BE2C (cell line): ENCODE results near the gene CGAS. TPM values are rescaled to one million over a fixed set of nuclear protein-coding genes. Genes with fewer than 3 reads are reported as not detected.

ENCODE experiments used
- DNase-seq: peaks from one replicate; pipeline ENCODE4 v3.0.0-alpha.2; 2020
- H3K27me3 ChIP-seq: fragments of 250-450 bp; sonication (Bioruptor Pico); 2 replicates; pipeline ENCODE4 v1.5.1; 2020; ENCODE audit warnings: mild to moderate bottlenecking
- H3K36me3 ChIP-seq: fragments of 250-450 bp; sonication (Bioruptor Pico); 2 replicates; pipeline ENCODE4 v1.5.1; 2020; ENCODE audit warnings: mild to moderate bottlenecking
- H3K4me1 ChIP-seq: fragments of 250-450 bp; sonication (Bioruptor Pico); 2 replicates; pipeline ENCODE4 v1.5.1; 2020
- H3K4me3 ChIP-seq: 2 replicates; pipeline ENCODE4 v1.5.1; 2011; ENCODE audit warnings: low read depth, low read length
- H3K9me3 ChIP-seq: fragments of 250-450 bp; sonication (Bioruptor Pico); 2 replicates; pipeline ENCODE4 v1.5.1; 2020
- CTCF ChIP-seq: IDR thresholded peaks from 2 replicates; pipeline ENCODE4 v1.5.1; 2012; ENCODE audit warnings: mild to moderate bottlenecking, low read depth, low read length
- polyA plus RNA-seq: library from polyadenylated mRNA; unstranded; fragments of >200 nt; gene quantifications from one replicate; pipeline ENCODE4 v1.2.1, GENCODE V29; 2012; ENCODE audit warnings: low read depth, missing spikeins; ENCODE audit not compliant: insufficient read length, insufficient read depth

CGAS gene
- not detected for polyA plus RNA-seq

GRCh38 chr6:73452107-73452461 is at the start of gene CGAS:
Gene CGAS, minus strand, starts transcription at chr6:73452297. Its CDS starts 116 bp downstream, at chr6:73452181.
- no peak for TF ChIP-seq CTCF
- no peaks in the 10 kb centered on the region for H3K9me3 ChIP-seq
- H3K27me3 ChIP-seq = peaks cover 20% of the 10 kb centered on the region
- H3K4me1 ChIP-seq = no peaks in the 10 kb centered on the region; the same call in 1 of the 2 replicates
- DNase-seq = no peak
- peak within 1 kb of the TSS; percentile 45 for H3K4me3 ChIP-seq
- no peaks in the 10 kb centered on the region for H3K36me3 ChIP-seq

GRCh38 chr6:73497915-73498314 is 45.8 kb upstream of the CGAS start:
- DNase-seq = no peak
- H3K36me3 ChIP-seq = peaks cover 40% of the 10 kb centered on the region
- no peaks in the 10 kb centered on the region for H3K9me3 ChIP-seq
- no peak for TF ChIP-seq CTCF
- H3K27me3 ChIP-seq = no peaks in the 10 kb centered on the region
- H3K4me3 ChIP-seq = no peak overlapping the region
- H3K4me1 ChIP-seq = peaks cover 7% of the 10 kb centered on the region

GRCh38 chr6:73491377-73491776 is 39.3 kb upstream of the CGAS start:
- no peak for TF ChIP-seq CTCF
- Histone ChIP-seq H3K4me1 (peaks cover 4% of the 10 kb centered on the region; the same call in 1 of the 2 replicates), H3K36me3 (peaks cover 39% of the 10 kb centered on the region), H3K4me3 (no peak overlapping the region), H3K27me3 (no peaks in the 10 kb centered on the region), H3K9me3 (no peaks in the 10 kb centered on the region)
- DNase-seq = no peak

- H3K4me3 ChIP-seq = no peak overlapping the region
- no peaks in the 10 kb centered on the region for H3K4me1 ChIP-seq
- H3K27me3 ChIP-seq = no peaks in the 10 kb centered on the region
- no peaks in the 10 kb centered on the region for H3K9me3 ChIP-seq
- TF ChIP-seq CTCF = no peak
- H3K36me3 ChIP-seq = peaks cover 59% of the 10 kb centered on the region
- DNase-seq = no peak
These were observed 35.4 kb upstream of the CGAS start for GRCh38 chr6:73487473-73487872.

GRCh38 chr6:73484438-73484837 is 32.3 kb upstream of the CGAS start:
- Histone ChIP-seq H3K36me3 (peaks cover 75% of the 10 kb centered on the region), H3K4me1 (no peaks in the 10 kb centered on the region), H3K4me3 (no peak overlapping the region), H3K27me3 (no peaks in the 10 kb centered on the region), H3K9me3 (no peaks in the 10 kb centered on the region)
- DNase-seq = no peak
- TF ChIP-seq CTCF = no peak

GRCh38 chr6:73481969-73482368 is 29.9 kb upstream of the CGAS start:
- Histone ChIP-seq H3K4me1 (no peaks in the 10 kb centered on the region), H3K4me3 (no peak overlapping the region), H3K36me3 (peaks cover 69% of the 10 kb centered on the region), H3K27me3 (no peaks in the 10 kb centered on the region), H3K9me3 (no peaks in the 10 kb centered on the region)
- DNase-seq = no peak
- no peak for TF ChIP-seq CTCF
